Measurements from ENCODE around the gene TRPM5.

Gene TRPM5

GRCh38 chr11:2452321-2453012 lies 8.2 kb upstream of the TRPM5 start:
- DNase-seq = no peak

GRCh38 chr11:2451916-2452315 lies 7.6 kb upstream of the TRPM5 start:
- DNase-seq = no peak

GRCh38 chr11:2451336-2451735 lies 7.0 kb upstream of the TRPM5 start:
- no peak for DNase-seq

- DNase-seq = no peak
Measured at GRCh38 chr11:2450321-2451041, 6.2 kb upstream of the TRPM5 start.

GRCh38 chr11:2449548-2450320 lies 5.4 kb upstream of the TRPM5 start:
- no peak for DNase-seq

GRCh38 chr11:2448661-2449547 lies 4.6 kb upstream of the TRPM5 start:
- DNase-seq = no peak

GRCh38 chr11:2447951-2448650 lies 3.8 kb upstream of the TRPM5 start:
- DNase-seq = no peak

GRCh38 chr11:2447253-2447950 lies 3.1 kb upstream of the TRPM5 start:
- no peak for DNase-seq

- peak in 1 of 5 donors; percentile 31 for DNase-seq
Measured at GRCh38 chr11:2446590-2447252, 2.4 kb upstream of the TRPM5 start.

GRCh38 chr11:2445746-2446551 lies 1.6 kb upstream of the TRPM5 start:
- no peak for DNase-seq

- DNase-seq = peak; percentile 26 to 61 (median 45)
Measured at GRCh38 chr11:2444821-2445745, 769 bp upstream of the TRPM5 start, which contains the start of gene KCNQ1. Gene KCNQ1 (plus strand): TSS chr11:2445008. CDS start chr11:2445099, 91 bp downstream.

GRCh38 chr11:2443406-2443805 lies 908 bp downstream of the TRPM5 start:
- no peak for DNase-seq

- DNase-seq = no peak
Measured at GRCh38 chr11:2442589-2442988, 1.7 kb downstream of the TRPM5 start.

- no peak for DNase-seq
Measured at GRCh38 chr11:2441171-2441570, 3.1 kb downstream of the TRPM5 start.

- no peak for DNase-seq
Measured at GRCh38 chr11:2440646-2441045, 3.7 kb downstream of the TRPM5 start.

- no peak for DNase-seq
Measured at GRCh38 chr11:2439820-2440219, 4.5 kb downstream of the TRPM5 start.

- DNase-seq = no peak
Measured at GRCh38 chr11:2437516-2437915, 6.8 kb downstream of the TRPM5 start.

- peak in 1 of 5 donors; percentile 4 for DNase-seq
Measured at GRCh38 chr11:2436521-2437031, 7.7 kb downstream of the TRPM5 start.

Data from T-helper 1 cell (primary cell).